Sigmoid colon (tissue), 7 donors: ENCODE measurements around the gene KCNQ5. TPM values are rescaled to one million over a fixed set of nuclear protein-coding genes. Genes with fewer than 3 reads are reported as not detected.

Experiments used
- DNase-seq: peaks from one replicate; pipeline ENCODE4 v3.0.0-alpha.2; 2019
- H3K27ac ChIP-seq, 4 donors: fragments of 200-600 bp; sonication (generic); one replicate each; pipeline ENCODE4 v1.5.1; 2016 to 2019; ENCODE audit warnings: mild to moderate bottlenecking in 1 of 4
- H3K27me3 ChIP-seq, 3 donors: fragments of 200-600 bp; sonication (generic); one replicate each; pipeline ENCODE4 v1.5.1; 2019; ENCODE audit warnings: mild to moderate bottlenecking in 1 of 3
- H3K36me3 ChIP-seq, 4 donors: fragments of 200-600 bp; sonication (generic); one replicate each; pipeline ENCODE4 v1.5.1; 2016 to 2019
- H3K4me1 ChIP-seq, 4 donors: fragments of 200-600 bp; sonication (generic); one replicate each; pipeline ENCODE4 v1.5.1; 2017 to 2019
- H3K4me3 ChIP-seq, 4 donors: fragments of 200-600 bp; sonication (generic); one replicate each; pipeline ENCODE4 v1.5.1; 2017 to 2019; ENCODE audit warnings: mild to moderate bottlenecking in 2 of 4, moderate library complexity in 1 of 4
- H3K9me3 ChIP-seq, 4 donors: fragments of 200-600 bp in 3 of 4; sonication (generic) in 3 of 4; one replicate each; pipeline versions ENCODE4 v1.5.1 to v1.6.1; 2013 to 2019
- CTCF ChIP-seq, 4 experiments: fragments of 450-650 bp in 3 of 4; fragments of 200-600 bp in 1 of 4; IDR thresholded peaks; one replicate each; pipeline ENCODE4 v1.5.1; 2016 to 2019; ENCODE audit warnings: antibody characterized with exemption in 4 of 4, mild to moderate bottlenecking in 3 of 4, moderate library complexity in 2 of 4
- EP300 ChIP-seq, 4 donors: sonication (generic); formaldehyde crosslinking; IDR thresholded peaks; one replicate each; pipeline ENCODE4 v1.6.1; 2017; ENCODE audit warnings: antibody characterized with exemption in 4 of 4
- POLR2A ChIP-seq, 2 donors: fragments of 450-650 bp; IDR thresholded peaks; one replicate each; pipeline ENCODE4 v1.6.1; 2016; ENCODE audit warnings: antibody characterized with exemption in 2 of 2, mild to moderate bottlenecking in 2 of 2, moderate library complexity in 2 of 2
- POLR2AphosphoS5 ChIP-seq, 4 donors: sonication (generic); formaldehyde crosslinking; IDR thresholded peaks; one replicate each; pipeline ENCODE4 v1.6.1; 2017; ENCODE audit warnings: antibody characterized with exemption in 4 of 4
- WGBS, 2 donors: extraction: QIAGEN DNeasy Blood & Tissue Kit; methylation state at CpG; one replicate each; pipeline ENCODE4 v1.1.7; 2013; 5-methylcytosine and 5-hydroxymethylcytosine counted together
- intact Hi-C: fragments of 100-400 bp; cut with DNase I; formaldehyde crosslinking; loops from one replicate; pipeline ENCODE4 v1.15.1; 2023
- polyA plus RNA-seq, 3 donors: library from polyadenylated mRNA; stranded (reverse); fragments of 200-250 nt; gene quantifications; one replicate each; pipeline ENCODE4 v1.2.3, GENCODE V29; 2013
- total RNA-seq, 4 donors: library from RNA; depleted of rRNA; stranded (reverse); fragments of >200 nt; gene quantifications; one replicate each; pipeline ENCODE4 v1.1.0, GENCODE V29; 2016
- donor health status: healthy with polysubstance abuse.
- donor health status: Bipolar disorder and iron deficiency.
- donor health status: healthy.

Gene KCNQ5
- total and polyA plus RNA-seq, 7 donors, result 0.49 to 2.1 (median 1.1) TPM; not detected in 2

DNA sequence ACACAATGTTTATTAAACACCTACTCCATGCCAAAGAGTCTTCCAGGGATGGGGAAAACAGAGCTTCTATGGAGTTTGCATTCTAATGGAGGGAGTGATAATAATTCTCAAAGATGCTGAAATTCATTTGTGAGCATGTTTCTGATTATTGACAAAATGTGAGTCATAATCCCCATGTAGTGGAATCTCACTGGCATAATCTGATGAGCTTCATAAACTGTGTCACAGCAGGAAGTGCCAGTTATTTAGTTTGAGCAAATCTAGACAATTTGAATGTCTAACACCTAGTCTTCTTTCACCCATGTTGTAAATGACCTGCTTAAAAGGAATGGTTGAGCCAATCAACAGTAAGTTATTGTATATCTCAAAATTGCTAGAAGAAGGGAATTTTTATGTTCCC lies 95.1 kb downstream of the KCNQ5 start:
- H3K4me3 ChIP-seq, result no peak overlapping the region
- TF ChIP-seq POLR2A (IDR thresholded peaks at IDR 0.05) (no peak), CTCF (IDR thresholded peaks at IDR 0.05) (no peak), POLR2AphosphoS5 (IDR thresholded peaks at IDR 0.05) (no peak), EP300 (IDR thresholded peaks at IDR 0.05) (no peak)
- no peak overlapping the region for H3K27ac ChIP-seq
- no peaks in the 10 kb centered on the region for H3K36me3 ChIP-seq
- intact Hi-C loops, result no loop called here
- no peaks in the 10 kb centered on the region for H3K4me1 ChIP-seq
- H3K9me3 ChIP-seq, result no peaks in the 10 kb centered on the region
- no peak for DNase-seq
- no peaks in the 10 kb centered on the region for H3K27me3 ChIP-seq

DNA sequence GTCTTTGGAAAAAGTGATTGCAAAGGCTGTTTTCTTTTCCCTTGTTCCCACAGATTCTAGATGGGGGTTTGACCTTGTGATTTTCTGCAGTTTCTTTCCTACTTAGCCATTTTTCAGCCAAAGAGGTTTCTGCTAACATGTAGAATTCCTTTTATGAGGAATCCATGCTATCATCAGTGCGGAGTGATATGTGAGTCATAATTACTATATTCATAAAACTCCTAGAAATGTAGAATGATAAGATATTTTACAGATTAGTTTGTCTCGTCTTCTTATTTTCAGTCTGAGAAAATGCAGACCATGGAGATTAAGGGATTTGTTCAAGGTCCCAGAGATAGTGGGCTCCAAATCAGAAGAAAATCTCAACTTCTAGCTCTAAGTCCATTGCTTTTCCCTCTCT lies 98.6 kb downstream of the KCNQ5 start:
- Histone ChIP-seq H3K4me3 (no peak overlapping the region), H3K4me1 (no peaks in the 10 kb centered on the region), H3K27ac (no peak overlapping the region), H3K36me3 (no peaks in the 10 kb centered on the region), H3K9me3 (no peaks in the 10 kb centered on the region), H3K27me3 (no peaks in the 10 kb centered on the region)
- DNase-seq, result no peak
- TF ChIP-seq EP300 (IDR thresholded peaks at IDR 0.05) (no peak), CTCF (IDR thresholded peaks at IDR 0.05) (no peak), POLR2A (IDR thresholded peaks at IDR 0.05) (no peak), POLR2AphosphoS5 (IDR thresholded peaks at IDR 0.05) (no peak)
- WGBS, 2 donors, result 80 to 82% methylated on average over 2 of the region's 2 CpGs
- intact Hi-C loops, result no loop called here

- intact Hi-C loops, result no loop called here
- Histone ChIP-seq H3K4me1 (no peaks in the 10 kb centered on the region), H3K9me3 (no peaks in the 10 kb centered on the region), H3K4me3 (no peak overlapping the region), H3K27ac (no peak overlapping the region), H3K36me3 (no peaks in the 10 kb centered on the region), H3K27me3 (no peaks in the 10 kb centered on the region)
- DNase-seq, result no peak
- TF ChIP-seq CTCF (IDR thresholded peaks at IDR 0.05), result no peak
- no peak for TF ChIP-seq POLR2A (IDR thresholded peaks at IDR 0.05)
- no peak for TF ChIP-seq POLR2AphosphoS5 (IDR thresholded peaks at IDR 0.05)
- TF ChIP-seq EP300 (IDR thresholded peaks at IDR 0.05), result no peak
Measured at GRCh38 chr6:72721346-72721745, 99.5 kb downstream of the KCNQ5 start.

GRCh38 chr6:72724545-72724944 lies 102.7 kb downstream of the KCNQ5 start:
- H3K27me3 ChIP-seq, result no peaks in the 10 kb centered on the region
- peaks cover 0 to 4% (median 0%) of the 10 kb centered on the region in 4 donors for H3K9me3 ChIP-seq
- H3K4me1 ChIP-seq, result no peaks in the 10 kb centered on the region
- no peak overlapping the region for H3K4me3 ChIP-seq
- 3 to 28% methylated on average over 2 of the region's 2 CpGs for WGBS, 2 donors
- intact Hi-C loops, result no loop called here
- DNase-seq, result no peak
- no peak overlapping the region for H3K27ac ChIP-seq
- TF ChIP-seq POLR2AphosphoS5 (IDR thresholded peaks at IDR 0.05) (no peak), POLR2A (IDR thresholded peaks at IDR 0.05) (no peak), CTCF (IDR thresholded peaks at IDR 0.05) (no peak), EP300 (IDR thresholded peaks at IDR 0.05) (no peak)
- H3K36me3 ChIP-seq, result no peaks in the 10 kb centered on the region

GRCh38 chr6:72728706-72729343 lies 107.0 kb downstream of the KCNQ5 start:
- intact Hi-C loops, result no loop called here
- no peak for DNase-seq
- Histone ChIP-seq H3K27me3 (no peaks in the 10 kb centered on the region), H3K4me3 (no peak overlapping the region), H3K4me1 (no peaks in the 10 kb centered on the region), H3K9me3 (peaks cover 0 to 4% (median 0%) of the 10 kb centered on the region in 4 donors), H3K36me3 (no peaks in the 10 kb centered on the region), H3K27ac (no peak overlapping the region)
- TF ChIP-seq POLR2A (IDR thresholded peaks at IDR 0.05) (no peak), EP300 (IDR thresholded peaks at IDR 0.05) (no peak), CTCF (IDR thresholded peaks at IDR 0.05) (no peak), POLR2AphosphoS5 (IDR thresholded peaks at IDR 0.05) (no peak)
- 83 to 92% methylated on average over 3 of the region's 3 CpGs for WGBS, 2 donors
